ENCODE results near the gene CYP27B1. TPM values are rescaled to one million over a fixed set of nuclear protein-coding genes. Genes with fewer than 3 reads are reported as not detected.
A peak's percentile ranks its signal among the peaks of the same experiment; 100 is the strongest.

Gene CYP27B1
- total and polyA plus RNA-seq, 11 donors, result 0.11 to 0.77 (median 0.19) TPM; not detected in 4

DNA sequence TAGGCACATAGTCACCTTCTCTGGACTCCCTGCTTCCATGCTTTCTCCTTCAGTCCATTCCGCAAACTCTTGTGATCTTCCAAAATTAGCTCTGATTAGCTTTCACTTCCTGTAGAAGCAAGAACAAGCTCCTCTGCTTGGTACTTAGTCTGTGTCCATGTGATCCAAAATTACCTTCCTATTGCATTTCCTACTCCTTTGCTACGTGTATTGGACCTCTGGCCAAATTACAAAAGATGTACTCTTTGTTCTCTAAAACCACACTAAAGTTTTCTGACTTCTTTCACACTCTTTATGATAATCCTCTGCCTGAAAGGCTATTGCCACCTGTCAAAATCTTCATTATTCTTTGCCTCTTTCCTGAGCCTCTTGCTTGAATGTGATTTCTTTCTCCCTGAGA is 14.9 kb upstream of the CYP27B1 start:
- H3K4me1 ChIP-seq, result peaks cover 0 to 41% (median 13%) of the 10 kb centered on the region in 12 donors
- no peak overlapping the region for H3K4me3 ChIP-seq
- H3K27ac ChIP-seq, result peak overlapping the region in 1 of 12 donors; percentile 80
- DNase-seq (no peak), ATAC-seq (no peak)
- no peaks in the 10 kb centered on the region for H3K9me3 ChIP-seq
- intact Hi-C loops (cut with DNase I), result loop anchor here in 6 of 10 donors (1.0 to 5.0 kb wide), 2 partner anchors 124 to 126 kb away; no protein-coding TSS in a partner anchor
- TF ChIP-seq POLR2A (IDR thresholded peaks at IDR 0.05), result no peak
- TF ChIP-seq, protein P1, sequence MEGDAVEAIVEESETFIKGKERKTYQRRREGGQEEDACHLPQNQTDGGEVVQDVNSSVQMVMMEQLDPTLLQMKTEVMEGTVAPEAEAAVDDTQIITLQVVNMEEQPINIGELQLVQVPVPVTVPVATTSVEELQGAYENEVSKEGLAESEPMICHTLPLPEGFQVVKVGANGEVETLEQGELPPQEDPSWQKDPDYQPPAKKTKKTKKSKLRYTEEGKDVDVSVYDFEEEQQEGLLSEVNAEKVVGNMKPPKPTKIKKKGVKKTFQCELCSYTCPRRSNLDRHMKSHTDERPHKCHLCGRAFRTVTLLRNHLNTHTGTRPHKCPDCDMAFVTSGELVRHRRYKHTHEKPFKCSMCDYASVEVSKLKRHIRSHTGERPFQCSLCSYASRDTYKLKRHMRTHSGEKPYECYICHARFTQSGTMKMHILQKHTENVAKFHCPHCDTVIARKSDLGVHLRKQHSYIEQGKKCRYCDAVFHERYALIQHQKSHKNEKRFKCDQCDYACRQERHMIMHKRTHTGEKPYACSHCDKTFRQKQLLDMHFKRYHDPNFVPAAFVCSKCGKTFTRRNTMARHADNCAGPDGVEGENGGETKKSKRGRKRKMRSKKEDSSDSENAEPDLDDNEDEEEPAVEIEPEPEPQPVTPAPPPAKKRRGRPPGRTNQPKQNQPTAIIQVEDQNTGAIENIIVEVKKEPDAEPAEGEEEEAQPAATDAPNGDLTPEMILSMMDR (IDR thresholded peaks at IDR 0.05), result no peak
- WGBS, 4 donors, result 69 to 82% (median 72%) methylated on average over 2 of the region's 2 CpGs
- no peaks in the 10 kb centered on the region for H3K27me3 ChIP-seq
- H3K36me3 ChIP-seq, result peaks cover 0 to 38% (median 18%) of the 10 kb centered on the region in 9 donors

DNA sequence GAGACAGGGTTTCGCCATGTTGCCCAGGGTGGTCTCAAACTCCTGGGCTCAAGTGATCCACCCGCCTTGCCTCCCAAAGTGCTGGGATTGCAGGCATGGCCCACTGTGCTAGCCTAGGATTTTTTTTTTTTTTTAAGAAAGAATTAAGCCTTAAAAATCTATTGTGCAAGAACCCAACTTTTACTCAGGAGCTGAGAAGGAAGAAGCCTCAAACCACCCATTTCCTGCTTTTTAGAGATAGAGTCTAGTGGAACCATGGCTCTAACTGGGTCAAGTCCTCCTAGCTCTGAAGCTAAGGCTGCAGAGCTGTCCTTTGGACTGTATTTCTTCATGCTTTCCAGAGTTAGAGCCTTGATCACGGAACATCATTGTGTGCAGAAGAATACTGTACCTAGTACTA is 14.4 kb upstream of the CYP27B1 start:
- 93 to 96% (median 94%) methylated on average over 3 of the region's 3 CpGs for whole genome bisulfite sequencing, 4 donors
- Histone ChIP-seq H3K27me3 (no peaks in the 10 kb centered on the region), H3K4me1 (peaks cover 0 to 41% (median 13%) of the 10 kb centered on the region in 12 donors), H3K9me3 (no peaks in the 10 kb centered on the region), H3K27ac (peak overlapping the region in 1 of 12 donors; percentile 80), H3K4me3 (no peak overlapping the region), H3K36me3 (peaks cover 0 to 34% (median 13%) of the 10 kb centered on the region in 9 donors)
- no peak for ATAC-seq
- DNase-seq, result no peak
- TF ChIP-seq, protein P1 (IDR thresholded peaks at IDR 0.05), result no peak
- TF ChIP-seq POLR2A (IDR thresholded peaks at IDR 0.05), result no peak
- intact Hi-C loops (cut with DNase I), result loop anchor here in 4 of 10 donors (5.0 kb wide), 1 partner anchor 126 kb away; no protein-coding TSS in a partner anchor

GRCh38 chr12:57780284-57780897 is 13.5 kb upstream of the CYP27B1 start:
- DNase-seq (no peak), ATAC-seq (no peak)
- Histone ChIP-seq H3K36me3 (peaks cover 0 to 34% (median 10%) of the 10 kb centered on the region in 9 donors), H3K9me3 (no peaks in the 10 kb centered on the region), H3K4me3 (no peak overlapping the region), H3K4me1 (peaks cover 0 to 41% (median 13%) of the 10 kb centered on the region in 12 donors), H3K27me3 (no peaks in the 10 kb centered on the region), H3K27ac (peak overlapping the region in 1 of 12 donors; percentile 80)
- no peak for TF ChIP-seq POLR2A (IDR thresholded peaks at IDR 0.05)
- 85 to 95% (median 91%) methylated on average over 3 to 4 of the region's 4 CpGs for WGBS, 4 donors
- intact Hi-C loops (cut with DNase I), result loop anchor here in 4 of 10 donors (5.0 kb wide), 1 partner anchor 127 kb away; no protein-coding TSS in a partner anchor

GRCh38 chr12:57779736-57780135 is 12.9 kb upstream of the CYP27B1 start:
- no peak for ATAC-seq
- intact Hi-C loops (cut with DNase I), result loop anchor here in 4 of 10 donors (5.0 kb wide), 1 partner anchor 128 kb away; no protein-coding TSS in a partner anchor
- Histone ChIP-seq H3K27me3 (no peaks in the 10 kb centered on the region), H3K4me1 (peaks cover 0 to 41% (median 13%) of the 10 kb centered on the region in 12 donors), H3K36me3 (peaks cover 0 to 35% (median 6%) of the 10 kb centered on the region in 9 donors), H3K4me3 (no peak overlapping the region), H3K9me3 (no peaks in the 10 kb centered on the region), H3K27ac (no peak overlapping the region)
- DNase-seq, result no peak
- TF ChIP-seq POLR2A (IDR thresholded peaks at IDR 0.05), result no peak
- TF ChIP-seq, protein P1 (IDR thresholded peaks at IDR 0.05), result no peak
- WGBS, 4 donors, result 50 to 61% (median 56%) methylated on average over 1 of the region's 1 CpG
